ENCODE data around the gene CSNK1D.

CSNK1D gene

DNA sequence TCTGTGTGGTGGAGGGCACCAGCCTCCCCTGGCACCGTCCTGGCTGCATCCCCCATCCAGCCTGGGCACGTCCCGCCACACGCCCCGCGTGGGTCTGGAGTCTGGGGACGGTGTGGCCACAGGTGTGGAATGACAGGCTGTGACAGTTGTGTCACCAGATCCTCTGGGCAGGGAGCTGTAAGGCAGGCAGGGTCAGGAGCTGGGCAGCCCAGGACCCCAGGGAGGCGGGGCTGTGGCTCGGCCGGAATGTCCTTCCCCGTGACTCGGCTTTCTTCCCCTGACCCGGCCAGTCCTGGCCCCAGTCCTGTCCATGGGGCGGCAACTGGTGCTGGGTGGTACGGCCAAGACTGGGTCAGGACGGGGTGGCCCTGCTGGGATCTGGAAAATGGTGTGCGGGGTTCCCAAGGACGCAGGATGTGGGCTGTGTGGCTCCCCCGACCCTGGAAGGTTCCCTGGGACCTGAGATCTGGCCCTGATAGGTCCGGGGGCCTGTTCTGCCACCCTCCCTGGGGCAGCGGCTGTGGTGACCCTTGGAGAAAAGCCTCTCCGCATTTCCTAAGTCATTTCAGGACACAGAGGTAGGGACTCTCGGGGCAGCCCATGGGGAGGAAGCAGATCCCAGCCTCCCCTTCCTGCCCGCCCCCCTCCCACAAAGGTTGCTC is 48.0 kb downstream of the CSNK1D start:
- H4K12ac ChIP-seq (ENCODE audit: low read depth, low read length): no peak overlapping the region
- peaks cover 8% of the 10 kb centered on the region for H3K79me1 ChIP-seq (ENCODE audit: low read length)
- no peak overlapping the region for H3K14ac ChIP-seq (ENCODE audit: low read length)
- H3K9me3 ChIP-seq (ENCODE audit: insufficient read depth, low read depth, low read length): peaks cover 3% of the 10 kb centered on the region
- WGBS (ENCODE audit: extremely low coverage, insufficient coverage, insufficient read length): no CpG with 5 or more reads among the region's 24 CpGs
- H2BK5ac ChIP-seq (ENCODE audit: low read depth, low read length, poor library complexity): no peak overlapping the region
- peak overlapping the region; percentile 51 for H2BK12ac ChIP-seq (ENCODE audit: low read length)
- peak overlapping the region; percentile 37 for H2AFZ ChIP-seq (ENCODE audit: insufficient read depth, low read length, poor library complexity)
- H2BK120ac ChIP-seq (ENCODE audit: insufficient read depth, low read length, poor library complexity): no peak overlapping the region
- H3K27me3 ChIP-seq (ENCODE audit: insufficient read depth, low read length): peaks cover 15% of the 10 kb centered on the region
- no peak overlapping the region for H3K23ac ChIP-seq (ENCODE audit: low read length)
- H3K4me2 ChIP-seq (ENCODE audit: low read length): no peak overlapping the region
- no peak for DNase-seq
- peaks cover 12 to 16% of the 10 kb centered on the region in 2 experiments for H3K4me1 ChIP-seq (ENCODE audit: control insufficient read depth in 1 of 2, insufficient read depth in 2 of 2, low read length in 2 of 2)
- no peaks in the 10 kb centered on the region for H3K36me3 ChIP-seq (ENCODE audit: control insufficient read depth in 1 of 2, insufficient read depth in 2 of 2, low read length in 2 of 2)
- peak overlapping the region; percentile 13 for H3K18ac ChIP-seq (ENCODE audit: low read length)
- peak overlapping the region; percentile 22 for H2AK5ac ChIP-seq (ENCODE audit: low read length)
- no peak overlapping the region for H3K9ac ChIP-seq (ENCODE audit: low read length)
- H3K4ac ChIP-seq (ENCODE audit: low read depth, low read length): no peak overlapping the region
- peak overlapping the region; percentile 47 for H4K8ac ChIP-seq (ENCODE audit: low read depth, low read length)
- no peak overlapping the region for H3K27ac ChIP-seq (ENCODE audit: low read depth, low read length)
- H3K4me3 ChIP-seq (ENCODE audit: low read depth, low read length): no peak overlapping the region
- peaks cover 6% of the 10 kb centered on the region for H3K79me2 ChIP-seq (ENCODE audit: control insufficient read depth, insufficient read depth, low read length, poor library complexity)
- peak overlapping the region; percentile 20 for H4K91ac ChIP-seq (ENCODE audit: low read depth, low read length)

DNA sequence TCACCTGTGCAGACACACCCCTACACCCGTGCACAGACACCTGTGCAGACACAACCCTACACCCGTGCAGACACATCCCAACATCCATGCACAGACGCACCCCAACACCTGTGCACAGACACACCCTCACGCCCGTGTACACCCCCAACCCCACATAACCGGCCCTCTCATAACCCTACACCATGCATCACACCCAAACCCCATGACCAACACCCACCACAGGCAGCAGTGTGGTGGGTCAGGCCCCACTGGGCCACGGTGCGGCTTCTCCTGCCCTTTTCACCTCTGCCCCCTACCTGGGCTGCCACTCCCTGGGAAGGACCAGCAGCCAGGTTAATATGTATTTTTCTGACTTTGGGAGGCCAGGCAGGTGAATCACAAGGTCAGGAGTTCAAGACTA is 48.8 kb downstream of the CSNK1D start:
- no peak overlapping the region for H3K4ac ChIP-seq (ENCODE audit: low read depth, low read length)
- H2AFZ ChIP-seq (ENCODE audit: insufficient read depth, low read length, poor library complexity): no peak overlapping the region
- H4K91ac ChIP-seq (ENCODE audit: low read depth, low read length): no peak overlapping the region
- H3K14ac ChIP-seq (ENCODE audit: low read length): no peak overlapping the region
- DNase-seq: no peak
- H3K4me3 ChIP-seq (ENCODE audit: low read depth, low read length): no peak overlapping the region
- H2BK5ac ChIP-seq (ENCODE audit: low read depth, low read length, poor library complexity): no peak overlapping the region
- peaks cover 6% of the 10 kb centered on the region for H3K79me2 ChIP-seq (ENCODE audit: control insufficient read depth, insufficient read depth, low read length, poor library complexity)
- no peak overlapping the region for H4K12ac ChIP-seq (ENCODE audit: low read depth, low read length)
- no peak overlapping the region for H2BK120ac ChIP-seq (ENCODE audit: insufficient read depth, low read length, poor library complexity)
- H3K4me2 ChIP-seq (ENCODE audit: low read length): no peak overlapping the region
- no CpG with 5 or more reads among the region's 8 CpGs for WGBS (ENCODE audit: extremely low coverage, insufficient coverage, insufficient read length)
- peaks cover 3% of the 10 kb centered on the region for H3K9me3 ChIP-seq (ENCODE audit: insufficient read depth, low read depth, low read length)
- H2AK5ac ChIP-seq (ENCODE audit: low read length): no peak overlapping the region
- no peak overlapping the region for H3K23ac ChIP-seq (ENCODE audit: low read length)
- no peak overlapping the region for H3K9ac ChIP-seq (ENCODE audit: low read length)
- H3K27me3 ChIP-seq (ENCODE audit: insufficient read depth, low read length): peaks cover 14% of the 10 kb centered on the region
- H3K36me3 ChIP-seq (ENCODE audit: control insufficient read depth in 1 of 2, insufficient read depth in 2 of 2, low read length in 2 of 2): no peaks in the 10 kb centered on the region
- peaks cover 8% of the 10 kb centered on the region for H3K79me1 ChIP-seq (ENCODE audit: low read length)
- no peak overlapping the region for H4K8ac ChIP-seq (ENCODE audit: low read depth, low read length)
- peaks cover 5 to 8% of the 10 kb centered on the region in 2 experiments for H3K4me1 ChIP-seq (ENCODE audit: control insufficient read depth in 1 of 2, insufficient read depth in 2 of 2, low read length in 2 of 2)
- no peak overlapping the region for H3K27ac ChIP-seq (ENCODE audit: low read depth, low read length)
- no peak overlapping the region for H2BK12ac ChIP-seq (ENCODE audit: low read length)
- H3K18ac ChIP-seq (ENCODE audit: low read length): no peak overlapping the region

DNA sequence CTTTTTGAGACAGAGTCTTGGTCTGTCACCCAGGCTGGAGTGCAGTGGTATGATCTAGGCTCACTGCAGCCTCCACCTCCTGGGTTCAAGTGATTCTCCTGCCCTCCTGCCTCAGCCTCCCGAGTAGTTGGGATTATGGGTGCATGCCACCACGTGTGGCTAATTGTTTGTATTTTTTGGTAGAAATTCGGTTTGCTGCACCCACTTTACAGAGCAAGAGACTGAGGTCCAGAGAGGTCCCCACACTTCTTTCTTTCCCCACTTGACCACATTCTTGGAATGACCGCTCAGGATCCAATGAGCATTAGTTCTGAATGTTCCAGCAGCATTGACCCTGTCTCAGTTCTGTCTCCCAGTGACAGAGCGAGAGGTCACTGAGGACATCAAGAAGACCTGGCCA is 50.0 kb downstream of the CSNK1D start:
- Histone ChIP-seq H3K18ac (ENCODE audit: low read length) (no peak overlapping the region), H3K23ac (ENCODE audit: low read length) (no peak overlapping the region), H3K9me3 (ENCODE audit: insufficient read depth, low read depth, low read length) (peaks cover 3% of the 10 kb centered on the region), H3K14ac (ENCODE audit: low read length) (no peak overlapping the region), H3K4ac (ENCODE audit: low read depth, low read length) (no peak overlapping the region), H3K27me3 (ENCODE audit: insufficient read depth, low read length) (peaks cover 5% of the 10 kb centered on the region), H3K4me3 (ENCODE audit: low read depth, low read length) (no peak overlapping the region), H4K8ac (ENCODE audit: low read depth, low read length) (no peak overlapping the region), H4K91ac (ENCODE audit: low read depth, low read length) (no peak overlapping the region), H2BK120ac (ENCODE audit: insufficient read depth, low read length, poor library complexity) (no peak overlapping the region), H3K4me1 (ENCODE audit: control insufficient read depth in 1 of 2, insufficient read depth in 2 of 2, low read length in 2 of 2) (peaks cover 5% of the 10 kb centered on the region in 2 experiments), H4K12ac (ENCODE audit: low read depth, low read length) (no peak overlapping the region), H2AK5ac (ENCODE audit: low read length) (no peak overlapping the region), H3K79me2 (ENCODE audit: control insufficient read depth, insufficient read depth, low read length, poor library complexity) (peaks cover 4% of the 10 kb centered on the region), H3K4me2 (ENCODE audit: low read length) (no peak overlapping the region), H3K79me1 (ENCODE audit: low read length) (peaks cover 7% of the 10 kb centered on the region), H2AFZ (ENCODE audit: insufficient read depth, low read length, poor library complexity) (no peak overlapping the region), H3K27ac (ENCODE audit: low read depth, low read length) (no peak overlapping the region), H2BK5ac (ENCODE audit: low read depth, low read length, poor library complexity) (no peak overlapping the region), H3K9ac (ENCODE audit: low read length) (no peak overlapping the region), H3K36me3 (ENCODE audit: control insufficient read depth in 1 of 2, insufficient read depth in 2 of 2, low read length in 2 of 2) (no peaks in the 10 kb centered on the region), H2BK12ac (ENCODE audit: low read length) (no peak overlapping the region)
- no CpG with 5 or more reads among the region's 5 CpGs for WGBS (ENCODE audit: extremely low coverage, insufficient coverage, insufficient read length)
- DNase-seq: no peak

DNA sequence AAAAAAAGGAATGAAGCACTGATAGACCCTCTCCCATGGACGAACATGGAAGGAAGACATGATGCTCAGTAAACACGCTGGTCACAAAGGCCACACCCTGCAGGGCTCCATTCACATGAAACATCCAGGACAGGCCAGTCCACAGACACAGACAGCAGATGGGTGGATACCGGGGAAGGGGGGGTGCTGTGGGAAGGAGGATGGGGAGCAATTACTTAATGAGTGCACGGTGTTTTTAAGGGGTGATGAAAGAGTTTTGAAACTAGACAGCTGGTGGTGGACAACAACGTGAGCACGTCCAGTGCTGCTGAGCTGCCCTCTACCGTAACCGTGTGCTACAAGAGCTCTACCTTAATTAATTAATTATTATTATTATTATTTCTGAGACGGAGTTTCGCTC is 50.7 kb downstream of the CSNK1D start:
- no peak overlapping the region for H3K27ac ChIP-seq (ENCODE audit: low read depth, low read length)
- H2BK12ac ChIP-seq (ENCODE audit: low read length): no peak overlapping the region
- H3K27me3 ChIP-seq (ENCODE audit: insufficient read depth, low read length): no peaks in the 10 kb centered on the region
- H2BK120ac ChIP-seq (ENCODE audit: insufficient read depth, low read length, poor library complexity): no peak overlapping the region
- no CpG with 5 or more reads among the region's 10 CpGs for WGBS (ENCODE audit: extremely low coverage, insufficient coverage, insufficient read length)
- H4K8ac ChIP-seq (ENCODE audit: low read depth, low read length): no peak overlapping the region
- H3K4me3 ChIP-seq (ENCODE audit: low read depth, low read length): no peak overlapping the region
- no peak overlapping the region for H3K4ac ChIP-seq (ENCODE audit: low read depth, low read length)
- DNase-seq: no peak
- no peak overlapping the region for H2AFZ ChIP-seq (ENCODE audit: insufficient read depth, low read length, poor library complexity)
- peaks cover 5% of the 10 kb centered on the region for H3K79me1 ChIP-seq (ENCODE audit: low read length)
- H2BK5ac ChIP-seq (ENCODE audit: low read depth, low read length, poor library complexity): no peak overlapping the region
- no peak overlapping the region for H4K91ac ChIP-seq (ENCODE audit: low read depth, low read length)
- H3K23ac ChIP-seq (ENCODE audit: low read length): no peak overlapping the region
- no peak overlapping the region for H3K18ac ChIP-seq (ENCODE audit: low read length)
- no peak overlapping the region for H3K9ac ChIP-seq (ENCODE audit: low read length)
- peaks cover 3% of the 10 kb centered on the region for H3K79me2 ChIP-seq (ENCODE audit: control insufficient read depth, insufficient read depth, low read length, poor library complexity)
- H3K4me1 ChIP-seq (ENCODE audit: control insufficient read depth in 1 of 2, insufficient read depth in 2 of 2, low read length in 2 of 2): peaks cover 8% of the 10 kb centered on the region in 2 experiments
- H3K9me3 ChIP-seq (ENCODE audit: insufficient read depth, low read depth, low read length): peaks cover 3% of the 10 kb centered on the region
- H3K4me2 ChIP-seq (ENCODE audit: low read length): no peak overlapping the region
- H2AK5ac ChIP-seq (ENCODE audit: low read length): no peak overlapping the region
- H3K36me3 ChIP-seq (ENCODE audit: control insufficient read depth in 1 of 2, insufficient read depth in 2 of 2, low read length in 2 of 2): no peaks in the 10 kb centered on the region
- no peak overlapping the region for H4K12ac ChIP-seq (ENCODE audit: low read depth, low read length)
- no peak overlapping the region for H3K14ac ChIP-seq (ENCODE audit: low read length)
